NCI-H1048 (cell line): ENCODE measurements around the gene PTPRS.

Experiments used
- DNase-seq: peaks from one replicate; lab custom pipeline; 2025; lab: John Stamatoyannopoulos, UW

The PTPRS gene

DNA sequence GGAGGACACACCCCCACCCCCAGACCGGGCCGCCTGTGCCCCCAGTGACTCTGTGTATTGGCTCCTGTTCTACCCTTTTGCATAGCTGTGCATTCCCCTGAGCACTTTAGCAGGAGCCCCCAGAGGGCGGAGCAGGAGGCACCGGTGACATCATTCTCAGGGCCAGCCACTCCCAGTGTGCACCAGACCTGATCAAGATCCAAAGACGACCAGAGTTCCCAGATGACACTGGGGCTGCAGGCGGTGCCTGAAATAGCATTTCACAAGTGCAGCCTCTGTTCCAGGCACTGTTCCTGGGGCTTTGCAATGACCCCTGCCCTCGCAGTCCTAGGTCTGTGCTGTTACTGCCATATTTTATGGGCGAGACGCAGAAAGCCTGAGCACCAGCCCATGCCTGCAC is 14.5 kb upstream of the PTPRS start:
- DNase-seq = no peak

GRCh38 chr19:5354403-5354802 is 13.8 kb upstream of the PTPRS start:
- no peak for DNase-seq

GRCh38 chr19:5352229-5352763 is 11.7 kb upstream of the PTPRS start:
- no peak for DNase-seq

DNA sequence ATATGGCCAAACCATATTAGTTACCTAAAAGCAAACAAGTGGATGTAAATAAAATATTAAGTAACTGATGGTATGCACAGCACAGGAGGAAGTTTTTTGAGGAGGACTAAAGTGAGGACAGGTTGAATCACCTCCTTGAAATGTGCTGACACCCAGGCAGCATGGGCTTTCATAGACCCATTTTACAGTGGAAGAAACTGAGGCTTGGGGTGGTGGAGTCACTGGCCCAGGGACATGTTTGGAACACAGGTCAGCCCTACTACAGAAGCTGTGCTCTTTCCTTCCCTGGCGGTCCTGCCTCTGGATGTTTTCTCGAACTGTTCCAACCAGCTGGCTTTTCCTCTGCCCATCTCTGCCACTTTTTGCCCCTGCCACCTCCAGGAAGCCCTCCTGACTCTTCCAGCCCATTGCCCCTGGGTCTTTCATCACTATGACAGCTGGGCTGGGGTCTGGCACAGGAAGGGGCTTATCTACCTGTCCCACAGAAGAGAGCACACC is 11.2 kb upstream of the PTPRS start:
- DNase-seq = no peak

GRCh38 chr19:5349041-5349440 is 8.4 kb upstream of the PTPRS start:
- DNase-seq = no peak

DNA sequence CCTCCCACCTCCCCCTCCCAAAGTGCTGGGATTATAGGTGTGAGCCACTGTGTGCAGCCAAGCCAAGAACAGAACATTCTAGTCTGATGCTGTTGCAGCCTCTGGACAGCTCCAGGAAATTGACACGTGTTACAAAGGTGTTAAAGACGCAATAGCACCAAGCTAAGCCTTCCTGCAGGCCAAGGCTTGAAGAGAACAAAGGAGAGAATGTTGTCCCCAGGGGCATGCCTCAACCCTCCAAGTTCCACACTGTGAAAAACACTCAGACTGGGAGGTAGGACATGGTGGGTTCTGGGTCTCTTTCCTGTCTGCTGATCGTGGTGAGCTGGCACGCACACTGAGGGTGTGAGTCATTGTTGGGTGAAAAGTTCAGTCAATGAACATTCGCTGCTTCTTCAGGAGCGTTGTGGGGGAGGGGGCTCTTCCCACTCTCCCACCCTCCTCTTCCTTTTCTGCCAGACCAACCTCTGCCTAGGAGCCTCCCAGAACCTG is 5.3 kb upstream of the PTPRS start:
- no peak for DNase-seq

DNA sequence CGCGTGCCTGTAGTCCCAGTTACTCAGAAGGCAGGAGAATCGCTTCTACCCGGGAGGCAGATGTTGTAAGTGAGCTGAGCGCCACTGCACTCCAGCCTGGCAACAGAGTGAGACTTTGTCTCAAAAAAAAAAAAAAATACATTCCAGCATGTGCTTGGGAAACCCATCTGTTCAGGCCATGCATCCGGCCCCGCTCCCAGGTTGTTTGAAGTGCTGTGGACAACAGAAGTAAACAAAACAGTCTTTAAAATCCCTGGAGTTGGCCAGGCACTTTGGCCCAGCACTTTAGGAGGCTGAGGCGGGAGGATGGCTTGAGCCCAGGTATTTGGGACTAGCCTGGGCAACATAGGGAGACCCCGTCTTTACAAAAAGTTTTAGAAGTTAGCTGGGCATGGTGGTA is 3.2 kb upstream of the PTPRS start:
- DNase-seq = no peak

DNA sequence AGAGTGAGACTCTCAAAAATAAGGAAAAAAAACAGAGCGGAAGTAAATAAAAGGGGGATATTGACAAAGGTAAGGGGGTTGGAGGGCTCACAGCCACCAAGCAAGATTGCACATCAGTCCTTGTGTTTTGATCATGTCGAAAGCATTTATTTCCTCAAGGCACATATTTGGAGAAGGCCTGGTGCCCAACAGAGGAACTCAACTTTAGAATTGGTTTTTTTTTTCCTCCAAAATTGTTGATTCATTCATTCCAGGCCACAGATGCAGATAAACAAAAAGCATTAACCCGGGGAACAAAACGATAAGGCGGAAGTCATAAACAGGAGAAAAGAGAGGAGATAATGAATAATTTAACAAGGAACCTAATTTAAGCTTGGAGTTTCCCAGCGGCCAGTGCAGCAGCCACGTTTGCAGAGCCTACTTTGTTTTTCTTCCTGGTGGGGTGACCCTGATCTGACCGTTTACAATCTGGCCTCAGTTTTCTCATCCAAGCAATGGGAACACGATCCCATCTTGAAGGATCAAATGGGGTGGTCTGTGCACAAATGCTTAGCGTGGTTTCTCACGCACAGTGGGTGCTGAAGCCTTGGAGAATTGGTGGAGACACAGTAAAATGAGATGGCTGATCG is 2.1 kb upstream of the PTPRS start:
- no peak for DNase-seq

GRCh38 chr19:5341981-5342380 is 1.4 kb upstream of the PTPRS start:
- DNase-seq = no peak

DNA sequence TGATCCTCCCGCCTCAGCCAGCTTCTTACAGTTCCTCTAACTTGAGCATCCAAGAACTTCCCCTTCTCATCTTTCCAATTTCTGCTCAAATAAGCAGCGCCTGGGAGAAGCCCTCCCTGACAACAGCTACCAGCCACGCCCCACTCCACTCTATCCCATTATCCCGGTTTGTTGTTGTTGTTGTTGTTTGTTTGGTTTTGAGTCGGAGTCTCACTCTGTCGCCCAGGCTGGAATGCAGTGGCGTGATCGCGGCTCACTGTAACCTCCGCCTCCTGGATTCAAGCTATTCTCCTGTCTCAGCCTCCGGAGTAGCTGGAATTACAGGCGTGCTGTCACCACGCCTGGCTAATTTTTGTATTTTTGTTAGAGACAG is 822 bp upstream of the PTPRS start:
- no peak for DNase-seq

GRCh38 chr19:5339950-5340636 is 519 bp downstream of the PTPRS start:
- DNase-seq = no peak

DNA sequence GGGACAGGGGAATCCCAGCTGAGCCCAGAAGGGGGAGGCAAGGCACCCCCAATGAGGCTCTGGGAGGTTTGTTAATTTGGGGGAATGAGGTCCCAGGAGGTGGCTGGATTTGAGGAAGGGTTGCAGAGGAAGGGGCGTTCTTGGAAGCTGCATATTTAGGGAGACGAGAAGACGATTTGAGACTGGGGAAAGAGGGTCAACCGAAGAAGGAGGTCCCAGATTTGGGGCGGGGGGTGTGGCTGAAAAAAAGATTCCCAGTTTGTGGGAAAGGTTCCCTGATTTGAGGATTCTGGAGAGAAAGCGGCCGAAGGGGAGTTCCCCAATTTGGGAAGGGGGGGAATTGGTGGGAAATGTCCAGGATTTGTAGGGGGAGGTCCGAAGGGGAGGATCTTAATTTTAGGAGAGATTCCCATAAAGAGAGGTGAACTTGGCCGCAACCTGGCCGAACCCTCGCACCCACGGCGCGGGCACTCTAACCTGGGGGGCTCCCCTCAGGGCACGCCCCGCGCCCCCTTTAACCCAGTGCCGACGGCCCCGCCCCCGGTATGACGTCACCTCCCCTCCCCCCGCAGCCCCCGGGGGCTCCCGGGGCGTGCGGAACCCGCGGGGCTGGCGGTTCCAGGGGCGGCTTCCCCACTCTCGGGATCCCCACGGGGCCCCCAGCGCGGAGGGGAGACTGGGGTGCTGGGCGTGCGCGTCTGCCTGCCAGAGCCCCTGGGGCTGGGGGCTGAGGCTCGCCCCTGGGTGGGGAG is 1.2 kb downstream of the PTPRS start:
- DNase-seq = no peak

DNA sequence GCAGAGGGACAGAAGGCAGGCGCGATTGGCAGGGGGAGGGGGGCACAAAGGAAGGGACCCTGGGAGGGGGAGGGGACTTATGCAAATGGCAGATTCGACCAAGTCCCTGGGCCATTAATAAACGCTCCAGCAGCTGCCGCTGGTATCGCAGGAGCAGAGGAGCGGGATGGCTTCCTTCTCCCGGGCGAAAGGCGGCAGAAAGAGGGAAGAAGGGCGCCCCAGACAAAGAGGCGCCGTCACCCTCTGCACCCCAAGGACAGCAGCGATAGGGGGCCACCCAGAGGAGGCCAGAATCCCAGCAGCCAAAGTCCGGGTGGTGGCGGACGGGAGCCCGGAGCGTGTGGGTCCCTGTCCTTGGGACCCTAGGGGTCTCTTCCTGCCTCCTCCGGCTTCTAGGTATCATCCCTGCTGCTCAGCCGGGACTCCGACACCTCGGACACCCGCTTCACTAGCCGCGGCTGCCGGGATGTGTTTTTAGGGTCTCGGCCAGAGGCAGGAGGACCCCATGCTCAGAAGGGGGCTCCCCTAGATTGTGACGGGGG is 1.9 kb downstream of the PTPRS start:
- DNase-seq = no peak

DNA sequence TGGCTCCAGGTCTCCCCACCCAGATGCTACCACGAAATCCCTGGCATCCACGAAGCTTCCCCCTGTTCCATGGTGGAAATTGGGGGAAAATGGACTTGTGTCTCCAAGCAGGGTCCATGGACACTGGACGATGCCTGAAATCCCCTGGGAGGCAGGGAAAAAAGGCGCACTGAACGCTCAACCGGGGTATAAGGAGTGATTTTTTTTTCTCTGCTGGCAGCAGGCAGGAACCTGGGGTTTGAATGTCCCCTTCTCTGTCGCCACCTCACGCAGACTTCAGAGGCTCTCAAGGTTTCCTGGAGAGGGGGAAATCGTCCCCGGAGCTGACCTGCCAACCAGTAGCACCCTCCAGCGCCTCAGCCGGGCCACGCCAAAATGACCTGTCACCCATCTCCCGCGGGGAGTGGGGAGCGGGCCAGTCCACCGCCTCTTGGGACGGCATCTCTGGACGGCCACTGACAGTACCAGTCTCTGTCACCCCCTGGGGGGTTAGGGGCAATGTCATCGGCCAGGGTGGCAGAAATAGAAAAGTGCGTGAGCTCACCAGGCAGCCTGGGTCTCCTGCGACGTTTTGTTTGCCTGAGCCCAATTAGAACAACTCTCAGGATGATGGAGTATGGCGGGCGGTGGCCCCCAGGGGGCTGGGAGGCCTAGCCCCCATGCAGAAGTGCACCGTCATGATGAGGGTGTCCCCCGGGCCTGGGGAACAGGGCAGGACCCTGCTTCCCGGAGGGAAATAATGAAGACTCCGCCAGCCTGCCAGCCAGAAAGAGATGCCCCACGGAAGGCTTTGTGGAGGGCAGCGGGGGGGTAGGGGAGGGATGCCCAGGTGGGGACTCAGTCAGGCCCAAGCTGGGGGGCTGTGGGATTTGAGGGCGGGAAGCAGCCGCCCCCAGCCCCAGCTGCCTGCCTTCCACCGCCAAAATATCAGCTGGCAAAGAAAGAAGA is 2.6 kb downstream of the PTPRS start:
- no peak for DNase-seq

- DNase-seq = no peak
Observed at GRCh38 chr19:5337126-5337525, 3.5 kb downstream of the PTPRS start.

GRCh38 chr19:5336195-5336965 is 4.2 kb downstream of the PTPRS start:
- DNase-seq = no peak

GRCh38 chr19:5335593-5335992 is 5.0 kb downstream of the PTPRS start:
- DNase-seq = no peak

- no peak for DNase-seq
Observed at GRCh38 chr19:5334824-5335500, 5.7 kb downstream of the PTPRS start.

GRCh38 chr19:5334366-5334739 is 6.3 kb downstream of the PTPRS start:
- DNase-seq = no peak
